ENCODE measurements around the gene LHCGR. TPM values are rescaled to one million over a fixed set of nuclear protein-coding genes. Genes with fewer than 3 reads are reported as not detected.
"Not testable (repeated sequence)": the region's sequence is repeated elsewhere in the genome, so short reads cannot be mapped to it uniquely, and the experiment has no call there.

Gene LHCGR
- total RNA-seq, 1 experiment from 2014 or later, result not detected

DNA sequence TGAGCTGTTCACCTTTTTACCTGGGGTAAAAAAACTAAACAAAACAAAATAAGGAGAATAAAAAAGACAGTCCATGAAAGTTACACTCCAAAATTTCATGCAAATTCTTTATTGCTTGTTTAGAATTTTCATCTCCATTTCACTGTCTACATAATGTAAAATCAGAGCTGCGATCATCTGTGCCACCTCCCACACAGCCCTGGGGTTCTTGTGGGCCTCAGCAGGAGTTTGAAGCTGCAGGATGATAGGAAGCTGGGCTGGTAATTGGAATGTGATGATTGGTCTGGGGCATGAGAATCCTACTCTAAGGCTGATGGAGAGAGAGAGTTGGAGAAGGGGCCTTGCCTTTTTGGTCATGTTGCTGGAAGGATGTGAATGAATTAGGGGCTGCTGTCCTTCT lies 4.2 kb upstream of the LHCGR start:
- peaks cover 13% of the 10 kb centered on the region for H3K27me3 ChIP-seq (ENCODE audit: control insufficient read depth, insufficient read depth, low read length)
- DNase-seq, result no peak
- no peaks in the 10 kb centered on the region for H3K36me3 ChIP-seq (replicated peaks; ENCODE audit: control insufficient read depth, insufficient read depth, low read length)
- H3K4me3 ChIP-seq (ENCODE audit: insufficient read depth, low read depth, low read length), result no peak overlapping the region

DNA sequence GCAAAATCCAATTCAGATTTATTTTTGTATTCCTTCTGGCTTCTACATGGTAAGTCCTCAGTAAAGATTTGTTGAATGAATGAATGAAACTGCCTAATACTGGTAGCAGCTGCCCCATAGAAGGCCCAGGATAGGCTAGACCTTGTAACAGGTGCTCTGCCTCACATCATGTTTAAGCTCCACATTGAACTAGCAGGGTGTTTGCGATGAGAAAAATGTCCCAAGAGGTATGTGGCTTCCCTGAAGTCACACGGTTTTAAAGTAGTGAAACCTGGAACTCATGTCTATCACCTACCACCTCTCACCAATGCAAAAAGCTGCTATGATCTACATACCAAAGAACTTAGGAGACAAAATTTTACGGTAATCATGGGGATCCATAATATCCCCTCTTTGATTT lies 765 bp upstream of the LHCGR start:
- no peaks in the 10 kb centered on the region for H3K36me3 ChIP-seq (replicated peaks; ENCODE audit: control insufficient read depth, insufficient read depth, low read length)
- DNase-seq, result no peak

DNA sequence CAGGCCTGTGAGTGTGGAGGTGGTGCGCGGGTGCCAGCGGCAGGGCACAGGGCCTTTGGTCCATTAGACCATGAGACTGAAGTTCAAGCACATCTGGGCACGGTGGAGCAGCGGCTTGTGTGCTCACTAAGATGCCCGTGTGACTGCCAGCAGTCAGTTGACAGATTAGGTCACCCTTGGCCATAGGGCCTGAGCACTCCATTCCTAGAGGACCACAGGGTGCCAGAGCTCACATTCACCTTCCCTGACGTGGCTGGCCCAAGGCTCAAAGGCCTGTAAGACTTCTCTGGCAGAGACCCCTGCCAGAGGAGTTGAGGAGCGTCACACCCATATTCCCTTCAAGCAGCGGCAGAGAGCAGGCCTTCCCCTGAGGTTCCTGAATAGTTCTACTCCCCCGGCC lies 650 bp downstream of the LHCGR start:
- DNase-seq, result peak; percentile 25

More for the DNA sequence above, 765 bp upstream of the LHCGR start:
- H3K27me3 ChIP-seq (ENCODE audit: control insufficient read depth, insufficient read depth, low read length), result peaks cover 15% of the 10 kb centered on the region
- no peak overlapping the region for H3K4me3 ChIP-seq (ENCODE audit: insufficient read depth, low read depth, low read length)

DNA sequence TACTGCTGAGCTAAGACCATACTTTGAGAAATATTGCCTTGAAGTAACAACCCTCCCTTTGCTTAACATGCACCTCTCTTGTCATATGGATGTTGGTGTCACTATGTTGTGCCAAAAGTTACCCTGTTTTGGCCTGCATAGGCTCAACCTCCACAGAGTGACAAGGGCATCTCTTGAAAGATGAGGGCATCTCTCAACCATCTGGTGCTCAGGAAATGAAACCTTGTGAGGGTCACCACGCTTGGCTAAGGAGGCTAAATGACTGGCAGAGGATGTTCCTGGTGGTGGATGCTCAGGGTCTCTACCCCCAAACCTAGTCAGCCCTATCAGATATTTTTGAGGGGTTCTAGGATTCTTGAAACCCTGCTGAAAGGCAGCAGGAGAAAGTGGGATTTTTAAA lies 2.3 kb downstream of the LHCGR start:
- peaks cover 15% of the 10 kb centered on the region for H3K27me3 ChIP-seq (ENCODE audit: control insufficient read depth, insufficient read depth, low read length)
- no peaks in the 10 kb centered on the region for H3K36me3 ChIP-seq (replicated peaks; ENCODE audit: control insufficient read depth, insufficient read depth, low read length)
- DNase-seq, result no peak
- H3K4me3 ChIP-seq (ENCODE audit: insufficient read depth, low read depth, low read length), result no peak overlapping the region

More for the DNA sequence above, 650 bp downstream of the LHCGR start:
- Histone ChIP-seq H3K36me3 (replicated peaks; ENCODE audit: control insufficient read depth, insufficient read depth, low read length) (no peaks in the 10 kb centered on the region), H3K4me3 (ENCODE audit: insufficient read depth, low read depth, low read length) (peak overlapping the region; percentile 48; the same call in 1 of the 2 replicates), H3K27me3 (ENCODE audit: control insufficient read depth, insufficient read depth, low read length) (peaks cover 15% of the 10 kb centered on the region)

DNA sequence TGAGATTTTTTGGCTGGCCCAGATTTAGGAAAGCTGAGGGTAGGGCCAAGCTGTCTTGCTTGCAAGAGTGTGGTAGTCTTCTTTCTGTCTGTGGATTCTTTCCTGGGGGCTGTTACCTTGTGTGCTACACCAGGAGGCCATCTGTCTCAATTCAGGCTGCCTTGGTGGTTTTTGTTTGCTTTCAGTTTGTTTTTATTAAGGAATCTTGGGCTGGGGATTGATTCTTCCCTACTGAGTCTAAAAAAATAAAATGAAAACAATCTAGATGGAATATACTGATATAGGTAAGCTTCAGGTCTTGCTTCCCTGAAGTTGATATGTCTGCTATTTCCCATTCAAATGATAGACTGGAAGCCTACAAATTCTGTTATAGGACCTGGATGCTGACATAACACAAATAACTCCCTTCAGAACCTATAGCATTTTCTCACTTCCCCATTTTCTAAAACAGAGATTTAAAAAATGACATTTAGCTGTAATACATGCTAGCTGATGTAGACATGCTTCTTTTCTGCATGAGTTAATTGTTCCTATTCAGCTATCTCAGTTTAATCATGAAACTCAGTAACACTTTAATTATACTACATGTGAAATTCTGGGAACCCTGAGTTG lies 5.3 kb downstream of the LHCGR start:
- Histone ChIP-seq H3K36me3 (replicated peaks; ENCODE audit: control insufficient read depth, insufficient read depth, low read length) (no peaks in the 10 kb centered on the region), H3K27me3 (ENCODE audit: control insufficient read depth, insufficient read depth, low read length) (peaks cover 6% of the 10 kb centered on the region), H3K4me3 (ENCODE audit: insufficient read depth, low read depth, low read length) (no peak overlapping the region)
- no peak for DNase-seq

DNA sequence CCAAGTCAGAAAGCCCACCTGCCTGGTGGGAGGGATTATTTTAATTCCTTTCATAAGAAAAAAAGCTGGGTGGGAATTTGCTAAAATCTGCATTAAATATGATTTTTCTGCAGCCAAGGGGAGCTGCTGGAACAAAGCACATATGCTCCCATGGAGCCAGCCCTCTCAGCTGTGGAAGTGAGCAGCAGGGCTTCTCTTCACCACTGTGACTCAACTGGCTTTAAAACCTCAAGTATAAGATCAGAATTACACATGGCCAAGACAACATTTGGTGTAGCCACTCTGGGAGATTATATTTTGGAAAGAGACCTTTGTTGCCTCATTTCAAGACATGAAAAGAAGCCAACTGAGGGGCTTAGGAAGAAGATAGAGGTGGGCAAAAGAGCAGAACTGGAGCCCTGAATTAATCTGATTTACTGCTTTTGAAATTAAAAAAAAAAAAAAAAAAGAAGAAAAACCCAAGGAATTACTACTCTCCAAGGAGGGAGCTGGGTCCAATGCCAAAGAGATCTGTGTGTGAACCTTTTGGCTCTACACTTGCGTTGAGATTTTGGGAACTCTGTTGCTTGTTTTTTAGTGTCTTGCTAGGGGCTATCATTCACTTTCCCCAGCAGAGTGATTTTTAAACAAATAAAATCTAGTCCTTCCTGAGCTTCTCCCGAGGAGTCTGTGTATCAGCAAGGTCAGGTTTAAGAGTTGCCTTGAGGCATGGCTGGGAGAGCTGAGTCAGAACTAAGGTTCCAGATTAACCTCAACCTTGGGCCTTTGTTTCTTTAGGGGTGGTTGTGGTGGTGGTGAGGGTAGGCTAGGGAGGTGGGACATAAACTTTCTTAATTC lies 6.0 kb downstream of the LHCGR start:
- Histone ChIP-seq H3K27me3 (ENCODE audit: control insufficient read depth, insufficient read depth, low read length) (no peaks in the 10 kb centered on the region; the same call in 1 of the 2 replicates), H3K4me3 (ENCODE audit: insufficient read depth, low read depth, low read length) (no peak overlapping the region), H3K36me3 (replicated peaks; ENCODE audit: control insufficient read depth, insufficient read depth, low read length) (no peaks in the 10 kb centered on the region)
- DNase-seq, result no peak

DNA sequence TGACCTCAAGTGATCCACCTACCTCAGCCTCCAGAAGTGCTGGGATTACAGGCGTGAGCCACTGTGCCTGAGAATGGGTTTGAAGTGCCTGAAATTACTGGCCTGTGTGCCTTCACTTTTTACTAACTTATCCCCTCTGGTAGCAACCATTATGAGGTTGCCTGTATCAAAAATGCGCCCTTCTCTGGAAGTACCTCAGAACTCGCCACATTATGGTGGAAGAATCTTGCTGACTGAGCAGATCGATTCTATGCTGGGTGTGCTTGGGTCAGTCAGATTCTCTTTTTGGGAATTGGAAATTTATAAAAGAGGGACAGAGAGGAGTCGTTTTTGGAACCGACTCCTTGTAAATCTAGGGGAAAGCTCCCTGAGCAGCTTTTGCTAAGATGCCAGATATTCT lies 8.2 kb downstream of the LHCGR start:
- H3K36me3 ChIP-seq (replicated peaks; ENCODE audit: control insufficient read depth, insufficient read depth, low read length), result no peaks in the 10 kb centered on the region
- no peak for DNase-seq

DNA sequence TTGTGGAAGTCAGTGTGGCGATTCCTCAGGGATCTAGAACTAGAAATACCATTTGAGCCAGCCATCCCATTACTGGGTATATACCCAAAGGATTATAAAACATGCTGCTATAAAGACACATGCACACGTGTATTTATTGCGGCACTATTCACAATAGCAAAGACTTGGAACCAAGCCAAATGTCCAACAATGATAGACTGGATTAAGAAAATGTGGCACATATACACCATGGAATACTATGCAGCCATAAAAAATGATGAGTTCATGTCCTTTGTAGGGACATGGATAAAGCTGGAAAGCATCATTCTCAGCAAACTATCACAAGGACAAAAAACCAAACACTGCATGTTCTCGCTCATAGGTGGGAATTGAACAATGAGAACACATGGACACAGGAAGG lies 16.3 kb downstream of the LHCGR start:
- DNase-seq; H3K27me3 ChIP-seq (ENCODE audit: control insufficient read depth, insufficient read depth, low read length); H3K36me3 ChIP-seq (replicated peaks; ENCODE audit: control insufficient read depth, insufficient read depth, low read length); H3K4me3 ChIP-seq (ENCODE audit: insufficient read depth, low read depth, low read length): not testable (repeated sequence)

More for the DNA sequence above, 8.2 kb downstream of the LHCGR start:
- no peaks in the 10 kb centered on the region for H3K27me3 ChIP-seq (ENCODE audit: control insufficient read depth, insufficient read depth, low read length)
- H3K4me3 ChIP-seq (ENCODE audit: insufficient read depth, low read depth, low read length), result no peak overlapping the region

DNA sequence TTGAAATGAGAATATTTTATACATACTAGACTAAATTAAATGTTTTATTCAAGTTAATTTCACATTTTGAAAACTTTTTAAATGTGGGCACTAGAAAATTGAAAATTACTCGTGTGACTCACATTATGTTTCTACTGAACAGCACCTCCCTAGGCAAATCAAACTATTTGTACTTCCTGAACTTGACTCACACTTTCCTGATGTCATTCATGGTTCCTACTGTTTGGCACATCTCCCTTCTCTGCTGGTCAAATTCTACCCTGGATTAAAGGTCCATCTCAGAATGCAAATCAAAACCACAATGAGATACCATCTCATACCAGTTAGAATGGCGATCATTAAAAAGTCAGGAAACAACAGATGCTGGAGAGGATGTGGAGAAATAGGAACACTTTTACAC lies 16.7 kb downstream of the LHCGR start:
- no peaks in the 10 kb centered on the region for H3K36me3 ChIP-seq (replicated peaks; ENCODE audit: control insufficient read depth, insufficient read depth, low read length)
- H3K4me3 ChIP-seq (ENCODE audit: insufficient read depth, low read depth, low read length), result no peak overlapping the region
- no peaks in the 10 kb centered on the region for H3K27me3 ChIP-seq (ENCODE audit: control insufficient read depth, insufficient read depth, low read length)
- no peak for DNase-seq

DNA sequence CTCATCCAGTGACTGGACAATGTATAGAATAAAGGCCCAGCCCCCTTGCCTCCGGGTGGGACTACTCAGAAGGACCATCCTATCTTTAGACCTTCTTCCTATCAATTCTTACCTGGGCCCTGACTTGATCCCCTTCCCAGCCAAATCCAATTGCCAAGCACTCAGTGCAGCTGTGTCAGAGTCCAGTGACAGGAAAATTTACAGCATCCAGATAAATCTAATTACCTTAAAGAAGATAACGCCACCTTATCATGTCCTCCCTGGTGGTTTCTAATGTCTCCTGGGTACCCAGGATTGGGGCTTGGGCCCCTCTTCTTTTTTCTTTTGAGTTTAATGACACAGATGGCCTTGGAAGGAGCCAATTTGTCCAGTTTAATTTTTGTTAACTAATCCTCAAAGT lies 19.3 kb downstream of the LHCGR start:
- no peak overlapping the region for H3K4me3 ChIP-seq (ENCODE audit: insufficient read depth, low read depth, low read length)
- H3K36me3 ChIP-seq (replicated peaks; ENCODE audit: control insufficient read depth, insufficient read depth, low read length), result no peaks in the 10 kb centered on the region
- DNase-seq, result no peak
- no peaks in the 10 kb centered on the region for H3K27me3 ChIP-seq (ENCODE audit: control insufficient read depth, insufficient read depth, low read length)

DNA sequence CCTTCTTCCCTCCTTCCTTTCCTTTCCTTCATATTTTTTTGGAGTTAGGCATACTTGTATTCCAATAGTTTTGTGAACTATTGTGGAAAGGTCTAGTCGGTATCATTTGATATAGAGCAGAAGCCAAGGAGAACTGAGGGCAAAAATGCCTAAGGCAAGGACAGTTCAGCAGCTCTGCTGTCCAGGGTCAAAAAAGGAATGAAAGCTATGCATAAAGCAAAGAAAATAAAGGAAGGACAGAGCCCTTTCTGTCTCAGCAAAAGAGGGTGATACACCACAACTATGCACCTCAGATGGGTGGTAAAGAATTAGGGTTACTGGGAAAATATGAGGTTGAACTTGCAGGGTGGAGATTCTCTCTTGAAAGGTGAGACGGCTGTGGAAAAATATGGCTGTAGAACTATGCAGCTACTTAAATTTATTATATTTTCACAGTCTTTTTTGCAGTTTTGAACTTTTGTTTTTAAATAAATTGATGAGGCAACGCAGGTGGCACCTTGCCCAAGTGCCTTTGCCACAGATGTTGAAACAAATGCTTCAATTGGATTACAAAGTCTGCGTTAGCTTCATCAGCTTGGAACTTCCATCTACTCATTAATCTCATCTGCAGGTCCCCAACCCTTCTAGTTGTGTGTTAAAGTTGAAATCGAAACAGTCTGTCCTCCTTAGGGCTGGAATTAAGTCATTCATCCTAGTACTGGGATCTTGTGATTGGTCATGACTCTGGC lies 20.8 kb downstream of the LHCGR start:
- no peaks in the 10 kb centered on the region for H3K27me3 ChIP-seq (ENCODE audit: control insufficient read depth, insufficient read depth, low read length)
- H3K36me3 ChIP-seq (replicated peaks; ENCODE audit: control insufficient read depth, insufficient read depth, low read length), result no peaks in the 10 kb centered on the region
- no peak for DNase-seq
- no peak overlapping the region for H3K4me3 ChIP-seq (ENCODE audit: insufficient read depth, low read depth, low read length)

DNA sequence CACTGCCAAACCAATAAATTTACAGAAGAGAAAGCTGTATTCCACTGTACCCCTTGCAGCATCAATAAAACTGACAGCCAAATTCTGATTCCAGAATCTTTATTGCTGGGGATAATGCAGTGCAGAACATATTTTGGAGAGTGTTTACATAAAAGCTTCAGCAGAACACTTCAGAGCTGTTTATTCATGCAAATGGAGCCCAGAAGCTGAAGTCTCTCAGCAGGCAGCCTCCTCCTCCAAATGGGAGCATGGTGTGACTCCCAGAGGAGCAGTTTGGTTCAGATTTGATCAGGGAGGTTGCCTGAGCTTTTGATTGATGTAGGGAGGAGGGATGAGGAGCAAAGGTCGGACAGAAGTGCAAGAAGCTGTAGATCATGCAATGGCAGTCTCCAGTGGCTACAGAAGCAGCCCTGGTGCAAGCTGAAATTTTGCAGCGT lies 22.4 kb downstream of the LHCGR start:
- no peak for DNase-seq
- no peaks in the 10 kb centered on the region for H3K27me3 ChIP-seq (ENCODE audit: control insufficient read depth, insufficient read depth, low read length)
- no peak overlapping the region for H3K4me3 ChIP-seq (ENCODE audit: insufficient read depth, low read depth, low read length)
- no peaks in the 10 kb centered on the region for H3K36me3 ChIP-seq (replicated peaks; ENCODE audit: control insufficient read depth, insufficient read depth, low read length)

DNA sequence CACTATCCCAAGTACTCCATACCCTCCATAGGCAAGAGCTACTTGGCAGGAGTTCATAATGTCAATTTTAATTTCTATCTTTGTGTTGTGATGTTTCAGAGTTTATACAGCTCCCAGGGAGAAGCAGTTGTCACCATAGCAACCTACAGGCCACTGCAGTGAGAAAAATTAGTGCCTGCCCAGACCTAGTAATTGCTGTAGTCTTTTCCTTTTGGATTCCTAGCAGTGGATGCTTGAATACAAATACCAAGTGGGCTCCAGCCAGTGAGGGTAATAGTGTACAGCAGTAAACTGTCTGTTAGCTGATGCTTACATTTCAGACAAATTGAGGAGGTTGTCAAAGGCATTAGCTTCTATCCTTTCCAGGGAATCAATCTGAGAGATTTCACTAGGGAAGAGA lies 26.7 kb downstream of the LHCGR start:
- no peaks in the 10 kb centered on the region for H3K36me3 ChIP-seq (replicated peaks; ENCODE audit: control insufficient read depth, insufficient read depth, low read length)
- no peak overlapping the region for H3K4me3 ChIP-seq (ENCODE audit: insufficient read depth, low read depth, low read length)
- H3K27me3 ChIP-seq (ENCODE audit: control insufficient read depth, insufficient read depth, low read length), result no peaks in the 10 kb centered on the region
- no peak for DNase-seq

DNA sequence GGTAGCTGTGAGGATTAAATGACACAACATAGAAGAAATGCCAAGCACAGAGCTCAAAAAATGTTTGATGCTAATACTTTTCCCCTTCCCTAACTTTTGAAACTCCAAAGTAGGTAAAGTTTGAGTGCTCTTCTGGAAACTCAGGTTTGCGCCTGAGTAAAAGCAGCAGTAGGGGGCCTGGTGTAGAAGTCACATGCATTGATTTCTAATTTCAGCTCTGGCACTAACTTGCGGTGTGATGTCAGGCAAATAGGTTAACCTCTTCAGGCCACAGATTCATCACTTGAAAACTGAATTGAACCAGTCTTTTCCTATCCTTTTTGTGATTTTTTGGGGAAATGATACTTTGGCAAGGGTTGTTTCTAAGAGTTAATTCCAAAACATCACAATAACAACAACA lies 27.2 kb downstream of the LHCGR start:
- no peaks in the 10 kb centered on the region for H3K36me3 ChIP-seq (replicated peaks; ENCODE audit: control insufficient read depth, insufficient read depth, low read length)
- H3K4me3 ChIP-seq (ENCODE audit: insufficient read depth, low read depth, low read length), result no peak overlapping the region
- no peak for DNase-seq
- H3K27me3 ChIP-seq (ENCODE audit: control insufficient read depth, insufficient read depth, low read length), result no peaks in the 10 kb centered on the region

DNA sequence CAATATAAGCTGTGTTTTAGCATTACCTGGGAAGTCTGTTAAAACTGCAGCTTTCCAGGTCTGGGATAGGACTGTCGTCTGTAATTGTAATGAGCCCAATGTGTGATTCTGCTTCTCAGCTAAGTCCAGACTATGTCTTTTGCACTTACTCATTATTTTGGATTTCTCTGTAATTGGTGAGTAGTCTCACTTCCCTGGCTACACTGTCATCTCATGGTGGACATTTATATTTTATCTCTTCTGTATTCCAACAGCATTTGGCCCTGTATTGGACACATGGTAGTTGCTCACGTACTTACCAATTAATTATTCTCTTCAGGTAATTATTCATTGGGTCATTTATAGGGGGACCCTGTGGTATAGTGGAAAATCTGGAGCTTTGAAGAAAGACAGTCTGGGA lies 28.0 kb downstream of the LHCGR start:
- H3K4me3 ChIP-seq (ENCODE audit: insufficient read depth, low read depth, low read length), result no peak overlapping the region
- no peaks in the 10 kb centered on the region for H3K36me3 ChIP-seq (replicated peaks; ENCODE audit: control insufficient read depth, insufficient read depth, low read length)
- no peak for DNase-seq

More for the DNA sequence above, 28.0 kb downstream of the LHCGR start:
- no peaks in the 10 kb centered on the region for H3K27me3 ChIP-seq (ENCODE audit: control insufficient read depth, insufficient read depth, low read length)
